Measurements from ENCODE around the gene NHSL2. TPM values are rescaled to one million over a fixed set of nuclear protein-coding genes. Genes with fewer than 3 reads are reported as not detected.
"Not testable (repeated sequence)": the region's sequence is repeated elsewhere in the genome, so short reads cannot be mapped to it uniquely, and the experiment has no call there.

NHSL2 gene
- 1 to 10 TPM; 5.4 to 9.2 (median 5.8) TPM for total RNA-seq

DNA sequence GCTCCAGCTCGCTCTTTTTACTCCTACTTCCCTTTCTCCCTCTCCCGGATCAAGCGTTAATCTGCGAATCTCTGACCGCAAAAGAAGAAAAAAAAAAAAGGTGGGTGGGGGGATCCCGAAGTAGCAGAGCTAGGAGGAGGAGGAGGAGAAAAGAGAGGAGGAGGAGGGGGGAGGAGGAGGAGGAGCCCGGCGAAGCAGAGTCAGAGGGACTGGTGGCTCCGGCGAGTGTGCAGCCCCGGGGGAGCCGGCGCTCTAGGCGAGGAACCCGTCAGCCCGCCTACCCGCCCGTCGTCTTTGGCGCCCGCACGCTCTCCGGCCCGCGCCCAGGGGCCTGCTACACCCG lies at the start of gene NHSL2:
Gene NHSL2, plus strand, starts transcription at position 203 of the 343 bp plus-strand sequence.
- no peak for DNase-seq (ENCODE audit: low spot score in 2 of 2)
- intact Hi-C loops (cut with DNase I; ENCODE audit: low total_unique reads) = no loop called here
- H3K27ac ChIP-seq = no peak within 1 kb of the TSS
- no peaks in the 10 kb centered on the region for H3K36me3 ChIP-seq
- peak within 1 kb of the TSS; percentile 46 to 61 (median 50) for H3K4me3 ChIP-seq
- H3K4me1 ChIP-seq = no peaks in the 10 kb centered on the region
- peaks cover 0 to 92% of the 10 kb centered on the region in 2 donors for H3K27me3 ChIP-seq
- TF ChIP-seq POLR2AphosphoS5 (IDR thresholded peaks at IDR 0.05) (no peak), CTCF (IDR thresholded peaks at IDR 0.05) (no peak), POLR2A (IDR thresholded peaks at IDR 0.05) (no peak)
- no peaks in the 10 kb centered on the region for H3K9me3 ChIP-seq

GRCh38 chrX:71867680-71868079 lies 43.0 kb upstream of the NHSL2 start:
- TF ChIP-seq POLR2A (IDR thresholded peaks at IDR 0.05) = no peak
- no peak for TF ChIP-seq POLR2AphosphoS5 (IDR thresholded peaks at IDR 0.05)
- no peak for TF ChIP-seq CTCF (IDR thresholded peaks at IDR 0.05)
- peaks cover 0 to 67% of the 10 kb centered on the region in 2 donors for H3K27me3 ChIP-seq
- H3K27ac ChIP-seq = no peak overlapping the region
- no peak overlapping the region for H3K4me3 ChIP-seq
- H3K4me1 ChIP-seq = no peaks in the 10 kb centered on the region
- intact Hi-C loops (cut with DNase I; ENCODE audit: low total_unique reads) = no loop called here
- DNase-seq (ENCODE audit: low spot score in 2 of 2) = no peak
- H3K36me3 ChIP-seq = no peaks in the 10 kb centered on the region
- H3K9me3 ChIP-seq = no peaks in the 10 kb centered on the region

DNA sequence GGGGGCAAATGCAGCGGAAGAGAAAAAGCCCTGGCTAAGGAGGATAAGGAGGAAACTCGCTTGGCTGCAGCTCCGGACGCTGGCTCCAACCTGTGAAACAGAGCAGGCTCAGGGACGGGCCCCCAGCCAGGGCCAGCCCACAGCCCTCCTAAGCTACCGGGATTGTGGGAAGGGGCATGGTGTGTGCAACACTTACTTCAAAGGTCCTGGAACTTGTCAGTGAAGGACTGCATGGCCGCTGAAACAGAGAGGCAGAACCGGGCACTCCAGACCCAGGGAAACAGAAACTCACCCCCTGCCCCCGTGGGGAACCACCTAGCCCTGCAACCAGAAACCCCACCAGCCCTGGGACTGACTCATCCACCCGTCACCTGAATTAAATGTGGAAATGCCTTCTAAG lies 41.1 kb upstream of the NHSL2 start:
- intact Hi-C loops (cut with DNase I; ENCODE audit: low total_unique reads); H3K27ac ChIP-seq: not testable (repeated sequence)
- H3K27me3 ChIP-seq = peaks cover 0 to 57% of the 10 kb centered on the region in 2 donors

GRCh38 chrX:71870208-71871098 lies 40.2 kb upstream of the NHSL2 start:
- DNase-seq (ENCODE audit: low spot score in 2 of 2) = no peak
- Histone ChIP-seq H3K27me3 (peaks cover 0 to 64% of the 10 kb centered on the region in 2 donors), H3K4me3 (no peak overlapping the region), H3K9me3 (no peaks in the 10 kb centered on the region), H3K36me3 (no peaks in the 10 kb centered on the region), H3K27ac (no peak overlapping the region), H3K4me1 (no peaks in the 10 kb centered on the region)
- intact Hi-C loops (cut with DNase I; ENCODE audit: low total_unique reads) = no loop called here
- TF ChIP-seq CTCF (IDR thresholded peaks at IDR 0.05) (no peak), POLR2AphosphoS5 (IDR thresholded peaks at IDR 0.05) (no peak), POLR2A (IDR thresholded peaks at IDR 0.05) (no peak)

More for the DNA sequence above, 41.1 kb upstream of the NHSL2 start:
- H3K4me3 ChIP-seq; H3K36me3 ChIP-seq; DNase-seq (ENCODE audit: low spot score in 2 of 2); H3K4me1 ChIP-seq; H3K9me3 ChIP-seq: not testable (repeated sequence)

DNA sequence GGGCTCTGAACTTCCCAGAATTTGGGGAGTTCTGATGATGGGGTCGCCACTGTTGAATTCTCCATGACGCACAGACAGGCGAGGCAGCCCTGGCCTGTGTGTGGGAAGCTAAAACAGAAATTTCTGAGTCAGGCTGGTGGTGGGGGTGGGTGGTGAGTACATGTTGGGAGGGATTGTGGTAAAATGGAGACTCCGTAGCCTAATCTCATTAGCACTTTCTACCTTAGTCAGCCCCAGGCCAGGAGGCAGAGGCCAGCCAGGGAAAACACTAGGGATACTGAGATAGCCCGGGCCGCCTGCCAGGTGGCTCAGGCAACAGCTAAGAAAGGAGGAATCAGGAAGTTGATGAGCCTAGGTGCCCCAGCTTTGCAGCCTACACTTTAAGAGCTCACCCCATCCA lies 39.3 kb upstream of the NHSL2 start:
- Histone ChIP-seq H3K4me3 (no peak overlapping the region), H3K27ac (no peak overlapping the region), H3K4me1 (no peaks in the 10 kb centered on the region), H3K27me3 (peaks cover 0 to 62% of the 10 kb centered on the region in 2 donors), H3K9me3 (no peaks in the 10 kb centered on the region), H3K36me3 (no peaks in the 10 kb centered on the region)
- intact Hi-C loops (cut with DNase I; ENCODE audit: low total_unique reads) = no loop called here
- TF ChIP-seq POLR2A (IDR thresholded peaks at IDR 0.05) = no peak
- TF ChIP-seq POLR2AphosphoS5 (IDR thresholded peaks at IDR 0.05) = no peak
- TF ChIP-seq CTCF (IDR thresholded peaks at IDR 0.05) = no peak
- DNase-seq (ENCODE audit: low spot score in 2 of 2) = no peak
